HFF-Myc (cell line): Measurements from ENCODE around the gene SYNDIG1.

Source experiments
- DNase-seq: peaks from one replicate; pipeline ENCODE4 v3.0.0-alpha.2; 2011; ENCODE audit warnings: low read depth; ENCODE audit errors: extremely low read depth
- H3K4me3 ChIP-seq: replicated peaks from 2 replicates; pipeline ENCODE4 v1.5.1; 2011; ENCODE audit warnings: low read depth, mild to moderate bottlenecking, control low read depth, low read length
- CTCF ChIP-seq: IDR thresholded peaks from 2 replicates; pipeline ENCODE4 v1.5.1; 2012; ENCODE audit warnings: mild to moderate bottlenecking, low read depth, low read length, control low read depth; ENCODE audit errors: missing control alignments

The SYNDIG1 gene

GRCh38 chr20:24523661-24524060 lies 54.2 kb downstream of the SYNDIG1 start:
- DNase-seq: no peak
- H3K4me3 ChIP-seq: no peak overlapping the region
- no peak for TF ChIP-seq CTCF

GRCh38 chr20:24528583-24529368 lies 59.3 kb downstream of the SYNDIG1 start:
- no peak for DNase-seq
- TF ChIP-seq CTCF: no peak
- H3K4me3 ChIP-seq: no peak overlapping the region

GRCh38 chr20:24529369-24529719 lies 59.9 kb downstream of the SYNDIG1 start:
- no peak overlapping the region for H3K4me3 ChIP-seq
- no peak for DNase-seq
- TF ChIP-seq CTCF: no peak

- no peak for TF ChIP-seq CTCF
- DNase-seq: no peak
- no peak overlapping the region for H3K4me3 ChIP-seq
Measured at GRCh38 chr20:24530131-24530680, 60.8 kb downstream of the SYNDIG1 start.

- DNase-seq: no peak
- no peak for TF ChIP-seq CTCF
- H3K4me3 ChIP-seq: no peak overlapping the region
Measured at GRCh38 chr20:24531202-24531601, 61.8 kb downstream of the SYNDIG1 start.

GRCh38 chr20:24531631-24532419 lies 62.4 kb downstream of the SYNDIG1 start:
- TF ChIP-seq CTCF: no peak
- no peak for DNase-seq

More at GRCh38 chr20:24531631-24532419, 62.4 kb downstream of the SYNDIG1 start:
- H3K4me3 ChIP-seq: no peak overlapping the region
